22Rv1 (cell line): ENCODE measurements around the gene SLC31A1.
"Not testable (repeated sequence)": the region's sequence is repeated elsewhere in the genome, so short reads cannot be mapped to it uniquely, and the experiment has no call there.

Experiments
- CTCF ChIP-seq: fragments of 450-650 bp; IDR thresholded peaks from 2 replicates; pipeline ENCODE4 v1.5.1; 2017; ENCODE audit warnings: mild to moderate bottlenecking
- ZFX ChIP-seq: fragments of 450-650 bp; IDR thresholded peaks from 2 replicates; pipeline ENCODE4 v1.6.1; 2017; ENCODE audit warnings: antibody characterized with exemption, borderline replicate concordance

GRCh38 chr9:113296247-113296646 is 74.9 kb downstream of the SLC31A1 start:
- not testable (repeated sequence) for TF ChIP-seq CTCF, ZFX
